Measurements from ENCODE around the gene PROX2. TPM values are rescaled to one million over a fixed set of nuclear protein-coding genes. Genes with fewer than 3 reads are reported as not detected.

PROX2 gene
- total and polyA plus RNA-seq, 2 experiments from 2014 or later: 0.05 TPM; not detected in 1

GRCh38 chr14:74906925-74907521 is 31.1 kb upstream of the PROX2 start:
- TF ChIP-seq EZH2phosphoT487 (IDR thresholded peaks at IDR 0.05; ENCODE audit: insufficient read depth, low read depth): no peak
- TF ChIP-seq EZH2 (IDR thresholded peaks at IDR 0.05; ENCODE audit: insufficient read depth, poor library complexity, severe bottlenecking): no peak
- no peak overlapping the region for H2AFZ ChIP-seq
- H4K20me1 ChIP-seq (ENCODE audit: insufficient read depth): no peaks in the 10 kb centered on the region
- H3F3A ChIP-seq (ENCODE audit: insufficient read depth): peaks cover 22% of the 10 kb centered on the region; the same call in 1 of the 2 replicates
- peaks cover 7% of the 10 kb centered on the region for H3K36me3 ChIP-seq (ENCODE audit: low read depth)
- H3K27ac ChIP-seq: no peak overlapping the region
- WGBS, 2 experiments (ENCODE audit: low coverage in 1 of 2, low lambda C conversion rate in 2 of 2, missing lambda C conversion rate in 2 of 2): 70 to 73% methylated on average over 12 of the region's 12 CpGs
- H3K79me2 ChIP-seq (ENCODE audit: insufficient read depth): no peaks in the 10 kb centered on the region
- no peaks in the 10 kb centered on the region for H3K27me3 ChIP-seq (replicated peaks; ENCODE audit: insufficient read depth)
- DNase-seq: peak; percentile 22
- H3K4me2 ChIP-seq (ENCODE audit: unreplicated experiment): no peak overlapping the region
- H3K4me3 ChIP-seq: no peak overlapping the region
- peaks cover 4% of the 10 kb centered on the region; the same call in 1 of the 2 replicates for H3K4me1 ChIP-seq (ENCODE audit: insufficient read depth)
- in situ Hi-C loops (cut with MboI): no loop called here
- H3K9me2 ChIP-seq (ENCODE audit: insufficient read depth): no peaks in the 10 kb centered on the region
- H3K9me3 ChIP-seq (ENCODE audit: low read depth): no peaks in the 10 kb centered on the region
- H3K9ac ChIP-seq: no peak overlapping the region

GRCh38 chr14:74905595-74906142 is 29.7 kb upstream of the PROX2 start:
- H3K4me3 ChIP-seq: no peak overlapping the region
- H4K20me1 ChIP-seq (ENCODE audit: insufficient read depth): no peaks in the 10 kb centered on the region
- WGBS, 2 experiments (ENCODE audit: low coverage in 1 of 2, low lambda C conversion rate in 2 of 2, missing lambda C conversion rate in 2 of 2): 33% methylated on average over 14 of the region's 14 CpGs
- H3K27me3 ChIP-seq (replicated peaks; ENCODE audit: insufficient read depth): no peaks in the 10 kb centered on the region
- DNase-seq: peak; percentile 70
- peaks cover 31% of the 10 kb centered on the region for H3F3A ChIP-seq (ENCODE audit: insufficient read depth)
- no peaks in the 10 kb centered on the region for H3K9me2 ChIP-seq (ENCODE audit: insufficient read depth)
- no peak overlapping the region for H3K27ac ChIP-seq
- no peak overlapping the region for H3K4me2 ChIP-seq (ENCODE audit: unreplicated experiment)
- peaks cover 17% of the 10 kb centered on the region for H3K36me3 ChIP-seq (ENCODE audit: low read depth)
- TF ChIP-seq EZH2phosphoT487 (IDR thresholded peaks at IDR 0.05; ENCODE audit: insufficient read depth, low read depth) (no peak), EZH2 (IDR thresholded peaks at IDR 0.05; ENCODE audit: insufficient read depth, poor library complexity, severe bottlenecking) (no peak)
- in situ Hi-C loops (cut with MboI): no loop called here
- H3K4me1 ChIP-seq (ENCODE audit: insufficient read depth): peaks cover 4% of the 10 kb centered on the region; the same call in 1 of the 2 replicates
- H2AFZ ChIP-seq: no peak overlapping the region
- H3K79me2 ChIP-seq (ENCODE audit: insufficient read depth): no peaks in the 10 kb centered on the region
- H3K9ac ChIP-seq: no peak overlapping the region
- no peaks in the 10 kb centered on the region for H3K9me3 ChIP-seq (ENCODE audit: low read depth)

- Histone ChIP-seq H3K9me3 (ENCODE audit: low read depth) (no peaks in the 10 kb centered on the region), H3K4me1 (ENCODE audit: insufficient read depth) (peaks cover 4% of the 10 kb centered on the region; the same call in 1 of the 2 replicates), H3K9ac (no peak overlapping the region), H3K9me2 (ENCODE audit: insufficient read depth) (no peaks in the 10 kb centered on the region), H3K79me2 (ENCODE audit: insufficient read depth) (no peaks in the 10 kb centered on the region), H3K27ac (no peak overlapping the region), H4K20me1 (ENCODE audit: insufficient read depth) (no peaks in the 10 kb centered on the region), H3K4me2 (ENCODE audit: unreplicated experiment) (no peak overlapping the region), H3F3A (ENCODE audit: insufficient read depth) (peaks cover 31% of the 10 kb centered on the region), H3K36me3 (ENCODE audit: low read depth) (peaks cover 25% of the 10 kb centered on the region), H3K4me3 (no peak overlapping the region), H2AFZ (no peak overlapping the region), H3K27me3 (replicated peaks; ENCODE audit: insufficient read depth) (no peaks in the 10 kb centered on the region)
- in situ Hi-C loops (cut with MboI): no loop called here
- WGBS, 2 experiments (ENCODE audit: low coverage in 1 of 2, low lambda C conversion rate in 2 of 2, missing lambda C conversion rate in 2 of 2): 62 to 64% methylated on average over 6 of the region's 6 CpGs
- DNase-seq: peak; percentile 37
- TF ChIP-seq EZH2 (IDR thresholded peaks at IDR 0.05; ENCODE audit: insufficient read depth, poor library complexity, severe bottlenecking) (no peak), EZH2phosphoT487 (IDR thresholded peaks at IDR 0.05; ENCODE audit: insufficient read depth, low read depth) (no peak)
Observed at GRCh38 chr14:74904635-74905503, 28.9 kb upstream of the PROX2 start.

GRCh38 chr14:74902941-74903705 is 27.2 kb upstream of the PROX2 start:
- H3K27ac ChIP-seq: no peak overlapping the region
- no peaks in the 10 kb centered on the region for H3K9me3 ChIP-seq (ENCODE audit: low read depth)
- no peak overlapping the region for H3K4me3 ChIP-seq
- in situ Hi-C loops (cut with MboI): no loop called here
- peaks cover 31% of the 10 kb centered on the region for H3F3A ChIP-seq (ENCODE audit: insufficient read depth)
- no peaks in the 10 kb centered on the region for H3K79me2 ChIP-seq (ENCODE audit: insufficient read depth)
- no peak overlapping the region for H3K9ac ChIP-seq
- no peaks in the 10 kb centered on the region for H3K9me2 ChIP-seq (ENCODE audit: insufficient read depth)
- H2AFZ ChIP-seq: no peak overlapping the region
- no peak for DNase-seq
- H4K20me1 ChIP-seq (ENCODE audit: insufficient read depth): no peaks in the 10 kb centered on the region
- TF ChIP-seq EZH2phosphoT487 (IDR thresholded peaks at IDR 0.05; ENCODE audit: insufficient read depth, low read depth) (no peak), EZH2 (IDR thresholded peaks at IDR 0.05; ENCODE audit: insufficient read depth, poor library complexity, severe bottlenecking) (no peak)
- H3K36me3 ChIP-seq (ENCODE audit: low read depth): peaks cover 42% of the 10 kb centered on the region
- H3K27me3 ChIP-seq (replicated peaks; ENCODE audit: insufficient read depth): no peaks in the 10 kb centered on the region
- no peak overlapping the region for H3K4me2 ChIP-seq (ENCODE audit: unreplicated experiment)
- H3K4me1 ChIP-seq (ENCODE audit: insufficient read depth): peaks cover 4% of the 10 kb centered on the region; the same call in 1 of the 2 replicates
- 68 to 71% methylated on average over 10 of the region's 10 CpGs for WGBS, 2 experiments (ENCODE audit: low coverage in 1 of 2, low lambda C conversion rate in 2 of 2, missing lambda C conversion rate in 2 of 2)

All from GM23248 (cell line).